GM18498 (cell line): ENCODE results near the gene ZNF407.

Experiments
- ATAC-seq: cut with Tn5 transposase; IDR thresholded peaks from one replicate; pipeline ENCODE4 v1.9.1; 2021; ENCODE audit warnings: mild to moderate bottlenecking, moderate library complexity; ENCODE audit not compliant: unreplicated experiment

ZNF407 gene

DNA sequence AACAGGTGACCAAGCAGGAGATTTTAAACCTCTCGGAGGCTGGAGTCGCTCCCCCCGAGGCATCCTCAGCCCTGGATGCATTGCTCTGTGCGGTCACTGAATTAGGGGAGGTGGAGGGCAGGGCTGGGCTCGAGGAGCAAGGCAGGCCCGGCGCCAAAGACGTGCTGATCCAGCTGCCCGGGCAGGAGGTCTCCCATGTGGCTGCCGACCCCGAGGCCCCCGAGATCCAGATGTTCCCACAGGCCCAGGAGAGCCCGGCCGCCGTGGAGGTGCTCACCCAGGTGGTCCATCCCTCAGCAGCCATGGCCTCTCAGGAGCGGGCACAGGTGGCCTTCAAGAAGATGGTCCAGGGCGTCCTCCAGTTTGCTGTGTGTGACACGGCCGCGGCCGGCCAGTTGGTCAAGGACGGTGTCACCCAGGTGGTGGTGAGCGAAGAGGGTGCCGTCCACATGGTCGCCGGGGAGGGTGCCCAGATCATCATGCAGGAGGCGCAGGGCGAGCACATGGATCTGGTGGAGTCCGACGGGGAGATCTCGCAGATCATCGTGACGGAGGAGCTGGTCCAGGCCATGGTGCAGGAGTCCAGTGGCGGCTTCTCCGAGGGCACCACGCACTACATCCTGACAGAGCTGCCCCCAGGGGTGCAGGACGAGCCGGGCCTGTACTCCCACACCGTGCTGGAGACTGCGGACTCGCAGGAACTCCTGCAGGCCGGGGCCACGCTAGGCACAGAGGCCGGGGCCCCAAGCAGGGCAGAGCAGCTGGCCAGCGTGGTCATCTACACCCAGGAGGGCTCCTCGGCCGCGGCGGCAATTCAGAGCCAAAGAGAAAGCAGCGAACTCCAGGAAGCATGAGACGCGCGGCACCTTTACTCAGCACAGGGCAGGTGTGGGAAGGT lies 466.2 kb downstream of the ZNF407 start:
- ATAC-seq, result no peak

DNA sequence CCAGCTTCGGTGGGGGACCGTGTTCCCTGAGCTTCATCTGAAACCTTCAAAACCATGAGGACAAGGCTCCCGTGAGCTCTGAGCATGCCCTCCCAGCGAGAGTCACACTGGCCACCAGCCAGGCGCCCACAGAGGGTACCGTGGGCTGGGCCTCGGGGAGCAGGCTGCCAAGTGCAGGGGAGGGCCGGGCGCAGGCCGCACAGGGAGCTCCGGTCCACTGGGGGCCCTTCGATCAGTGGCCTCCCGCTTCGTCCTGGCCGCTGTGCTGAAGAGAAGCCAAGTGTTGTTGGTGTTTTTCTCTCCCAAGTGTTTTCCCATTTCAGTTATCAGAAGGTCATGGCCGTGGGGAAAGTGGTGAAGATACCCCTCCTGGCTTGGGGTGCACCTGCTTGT lies 466.8 kb downstream of the ZNF407 start:
- ATAC-seq, result no peak

DNA sequence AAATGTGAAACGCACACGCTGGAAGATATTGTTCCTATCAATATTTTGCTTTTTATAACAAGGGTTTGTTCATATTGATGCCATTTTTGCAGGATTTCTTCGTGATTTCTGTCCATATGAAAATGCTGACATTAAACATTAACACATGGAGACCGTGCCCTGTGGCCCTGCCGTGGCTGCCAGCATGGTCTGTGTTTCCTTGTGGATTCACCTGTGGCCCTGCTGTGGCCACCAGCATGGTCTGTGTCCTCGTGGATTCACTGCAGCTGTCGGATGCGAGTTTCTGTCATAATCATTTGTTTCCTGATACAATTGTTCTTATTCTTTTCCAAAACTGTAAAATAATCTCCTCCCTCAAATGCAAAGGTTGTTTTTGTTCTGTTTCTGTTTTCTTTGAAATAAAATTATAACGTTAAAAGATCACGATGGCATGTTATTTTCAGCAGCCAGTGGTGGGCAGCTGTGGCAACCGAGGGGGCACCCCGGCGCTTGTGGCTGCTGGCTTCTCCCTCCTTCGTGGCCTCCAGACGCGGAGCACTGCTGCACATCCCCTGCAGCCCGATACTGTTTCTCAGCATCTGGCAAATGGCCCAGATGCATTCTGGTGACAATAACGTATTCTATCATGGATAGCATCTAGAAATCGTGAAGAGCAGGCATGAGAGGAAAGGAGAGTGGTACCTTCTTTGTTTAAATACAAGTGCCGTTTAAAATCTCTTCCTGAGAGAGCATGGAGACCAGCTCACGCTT lies 467.8 kb downstream of the ZNF407 start:
- ATAC-seq, result no peak

DNA sequence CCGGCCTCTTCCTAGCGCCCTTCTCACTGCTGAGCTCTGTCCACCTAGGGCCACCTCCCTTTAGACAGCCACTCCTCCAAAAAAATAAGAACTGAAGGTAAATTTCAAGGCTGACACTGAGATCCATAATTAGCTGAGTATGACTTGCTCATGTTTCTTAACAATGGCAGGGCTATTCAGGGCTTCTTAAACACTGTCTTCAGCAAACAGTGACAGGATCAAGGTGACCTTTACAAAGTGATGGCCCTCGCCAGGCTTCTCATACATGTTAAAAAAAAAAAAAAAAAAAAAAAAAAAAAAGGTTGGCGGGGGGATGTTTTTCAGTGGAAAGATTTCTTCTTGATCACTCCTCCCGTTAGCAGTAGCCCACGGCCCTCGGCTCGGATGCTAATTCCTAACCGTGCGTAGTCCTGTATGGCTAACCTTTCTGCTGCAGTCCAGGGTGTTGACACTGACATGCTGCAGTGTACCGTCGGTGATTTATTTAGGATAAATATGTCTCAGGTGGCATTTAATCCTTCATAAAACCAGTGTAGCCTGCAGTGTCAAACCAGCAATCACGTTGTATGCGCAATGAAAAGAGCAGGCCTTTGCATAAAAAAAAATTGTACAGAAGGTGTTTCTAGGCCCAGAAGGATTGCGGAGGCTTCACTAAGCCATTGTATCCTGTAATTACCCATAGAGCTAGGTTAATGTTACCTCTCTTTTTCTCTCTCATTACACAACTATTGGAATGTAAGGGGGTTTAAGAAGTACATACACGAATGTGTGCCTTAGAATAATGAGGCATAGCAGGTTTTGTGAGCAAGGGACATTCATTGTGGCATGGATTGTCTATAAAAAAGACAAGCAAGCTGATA lies 468.6 kb downstream of the ZNF407 start:
- no peak for ATAC-seq

DNA sequence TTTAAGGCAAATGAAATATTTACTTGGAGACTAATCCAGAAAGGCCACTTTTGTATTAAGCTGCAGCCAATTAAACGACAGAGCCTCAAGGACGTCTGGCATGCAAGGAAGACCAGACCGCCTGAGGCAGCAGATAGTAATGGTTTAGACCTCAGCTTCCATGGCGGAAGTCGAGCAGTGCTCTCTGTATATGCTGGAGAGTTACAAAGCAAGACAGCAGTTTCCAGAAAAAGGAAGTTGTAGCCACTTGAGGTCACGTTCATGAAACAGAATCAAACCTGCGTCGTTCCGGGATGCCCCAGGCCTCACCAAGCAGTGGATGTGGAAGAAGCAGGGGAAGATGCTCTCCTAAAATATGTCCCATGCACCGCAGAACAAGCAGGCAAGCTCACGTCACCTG lies 469.3 kb downstream of the ZNF407 start:
- no peak for ATAC-seq

DNA sequence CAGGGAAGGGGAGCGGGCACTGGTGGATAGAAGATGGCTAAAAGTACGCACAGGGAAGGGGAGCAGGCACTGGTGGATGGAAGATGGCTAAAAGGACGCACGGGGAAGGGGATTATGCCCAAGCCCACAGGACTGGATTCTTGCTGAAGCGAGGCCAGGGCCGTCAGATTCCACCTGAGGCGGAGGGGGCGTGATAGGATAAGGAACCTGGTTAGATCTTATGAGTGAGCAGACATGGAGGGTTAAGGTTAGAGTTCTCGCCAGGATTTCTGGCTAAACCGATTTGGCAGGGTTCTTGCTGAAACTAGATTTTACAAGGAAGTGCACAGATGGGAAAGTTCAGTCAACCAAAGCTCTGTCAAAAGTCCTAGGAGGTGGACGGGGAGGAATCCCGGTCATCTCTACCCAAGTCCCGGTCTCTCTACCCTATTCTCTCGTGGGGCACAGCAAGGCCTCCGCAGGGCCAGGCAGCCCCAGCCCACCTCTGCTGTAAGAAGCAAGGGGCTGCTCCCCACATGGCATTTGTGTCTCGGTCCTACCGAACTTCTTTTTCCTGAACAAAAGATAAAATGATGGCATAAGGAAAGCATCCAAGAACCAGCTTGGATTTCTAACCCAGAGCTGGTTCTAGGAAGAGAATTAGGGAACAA lies 470.5 kb downstream of the ZNF407 start:
- ATAC-seq, result no peak

DNA sequence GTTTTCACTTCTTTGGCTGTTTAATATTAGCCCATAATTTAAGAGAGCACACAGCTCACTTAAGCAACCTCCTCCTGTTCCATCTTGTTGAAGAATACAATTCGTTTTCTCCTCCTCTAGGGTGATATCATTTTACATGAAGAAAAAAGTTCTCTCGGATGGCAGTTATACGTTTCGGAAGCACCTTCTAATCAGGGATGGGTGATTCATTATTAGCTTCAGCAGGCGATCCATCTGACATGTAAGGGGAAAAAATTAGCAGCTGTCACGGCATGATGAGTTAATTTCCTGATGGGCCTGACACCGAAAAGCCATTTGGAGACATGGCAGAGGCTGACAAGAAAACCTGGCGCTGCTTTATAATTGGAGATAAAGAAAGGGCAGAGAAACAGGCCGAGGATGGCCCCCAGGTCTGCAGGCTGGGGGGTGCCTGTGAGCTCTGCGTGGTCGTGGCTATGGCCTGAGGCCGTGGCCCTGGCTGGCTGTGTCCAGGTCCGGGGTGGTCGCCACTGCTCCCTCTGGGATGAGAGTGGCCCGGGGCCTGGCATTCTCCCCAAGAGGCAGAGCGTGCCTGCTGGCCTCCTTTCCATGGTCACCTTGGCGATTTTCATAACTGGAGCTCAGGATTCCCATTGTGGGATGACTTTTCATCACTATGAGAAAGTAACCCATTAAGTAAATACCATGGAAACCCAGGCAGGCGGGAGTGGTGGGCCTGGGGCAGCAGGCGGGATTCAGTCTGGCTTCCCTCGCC lies 471.2 kb downstream of the ZNF407 start:
- no peak for ATAC-seq

DNA sequence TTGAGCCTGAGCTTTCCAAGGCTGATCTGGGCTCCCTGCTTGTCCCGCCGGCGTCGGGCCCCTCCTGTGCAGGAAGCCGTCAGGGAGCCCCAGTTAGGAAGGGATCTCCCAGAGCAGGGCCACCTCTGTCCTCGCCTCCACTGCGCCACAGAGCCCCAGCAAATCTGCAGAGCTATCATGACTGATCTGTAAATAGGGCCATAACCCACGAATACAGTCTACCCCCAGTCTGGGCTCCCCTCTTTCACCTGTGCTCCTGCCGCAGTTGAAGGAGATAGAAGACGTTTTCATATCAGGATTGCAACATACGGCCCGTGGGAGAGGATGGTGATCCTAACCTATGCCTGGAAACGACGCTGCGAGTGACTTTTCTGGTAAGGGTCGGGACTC lies 472.6 kb downstream of the ZNF407 start:
- no peak for ATAC-seq

DNA sequence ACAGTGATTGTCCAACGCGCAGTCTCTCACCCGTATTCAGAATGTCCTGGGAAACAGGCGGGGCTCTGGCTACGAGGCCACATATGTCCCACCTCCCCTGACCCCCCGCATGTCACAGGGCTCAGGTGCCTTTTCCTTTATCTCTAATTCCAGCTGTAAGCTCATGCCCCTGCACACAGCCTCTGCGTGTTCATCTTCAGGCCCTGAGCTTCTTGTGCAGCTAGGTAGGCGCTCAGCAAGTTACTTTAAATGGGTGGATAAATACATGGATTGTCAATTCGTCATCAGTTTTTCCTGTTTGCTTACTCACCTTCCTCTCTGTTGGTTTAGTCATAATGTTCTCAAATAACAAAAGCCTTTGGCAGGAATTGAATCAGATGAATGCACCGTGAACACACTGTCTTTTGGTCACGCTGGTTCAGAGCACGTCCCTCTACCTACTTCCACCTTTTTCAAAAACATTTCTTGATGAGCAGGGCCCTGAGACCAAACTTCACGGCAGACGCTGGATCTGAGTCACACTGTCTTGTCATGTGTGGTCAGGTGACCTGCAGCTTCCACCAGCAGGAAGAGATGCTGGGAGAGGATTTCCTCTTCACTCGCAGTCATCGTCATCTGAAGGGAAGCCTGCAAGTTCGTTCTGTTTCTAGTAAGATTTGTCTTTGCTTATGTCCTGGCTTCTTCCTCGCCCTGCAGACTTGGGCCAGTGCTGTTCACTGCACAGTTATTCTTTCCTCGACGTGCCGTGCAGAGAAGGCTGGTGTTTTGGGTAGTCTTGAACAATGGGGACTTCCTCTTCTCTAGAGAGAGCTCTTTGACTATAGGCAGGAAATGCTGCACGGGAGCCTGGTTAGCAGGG lies 473.2 kb downstream of the ZNF407 start:
- peak; percentile 86 for ATAC-seq

DNA sequence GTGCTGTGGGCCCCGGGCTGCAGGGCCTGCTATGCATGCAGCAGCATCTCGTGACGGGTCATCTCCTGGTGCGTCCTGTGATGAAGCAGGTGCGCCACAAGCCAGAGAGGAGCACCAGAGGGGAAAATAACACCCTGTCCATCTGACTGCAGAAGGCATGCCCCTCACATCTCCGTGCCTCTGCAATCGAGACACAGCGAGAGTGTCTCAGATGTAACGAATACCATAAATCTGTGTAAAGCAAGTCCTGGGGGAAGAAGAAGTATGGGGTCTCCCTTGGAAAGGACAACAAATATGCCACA lies 473.8 kb downstream of the ZNF407 start:
- no peak for ATAC-seq

DNA sequence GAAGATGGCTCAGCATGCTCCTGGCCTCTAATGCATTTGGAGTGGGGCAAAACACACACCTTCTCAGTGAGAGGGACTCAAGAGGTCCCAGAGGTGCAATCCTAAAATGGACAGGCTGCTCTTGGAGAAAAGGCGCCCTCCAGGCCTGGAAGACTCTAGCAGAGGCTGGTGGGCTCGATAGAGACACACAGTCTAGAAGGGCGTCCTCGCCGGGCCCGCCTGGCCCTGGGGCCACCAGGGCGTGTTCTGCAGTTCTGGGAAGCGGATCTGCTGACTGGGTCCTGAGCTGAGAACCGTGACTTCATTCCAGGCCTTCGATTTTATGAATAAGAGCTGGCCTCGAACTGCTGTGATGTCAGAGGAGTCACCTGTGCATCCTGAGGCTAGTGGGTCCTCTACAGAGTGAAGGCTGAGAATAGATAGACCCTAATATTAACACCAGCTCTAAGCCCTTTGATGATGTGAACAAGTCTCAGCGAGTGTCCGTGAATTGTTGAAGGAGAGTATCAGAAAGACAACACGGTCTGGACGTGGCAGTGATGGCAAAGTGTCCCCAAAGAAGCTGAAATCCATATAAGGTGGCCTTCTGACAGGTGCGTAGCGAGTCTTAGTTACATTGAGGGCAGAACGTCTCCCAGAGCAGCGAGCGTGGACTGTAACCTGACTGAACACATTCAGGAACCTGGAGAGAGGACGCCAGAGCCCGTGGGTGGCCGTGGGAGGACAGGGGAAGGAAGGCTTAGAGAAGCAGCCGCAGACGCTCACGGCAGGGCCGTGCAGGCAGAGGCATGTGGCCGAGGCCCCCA lies 474.4 kb downstream of the ZNF407 start:
- no peak for ATAC-seq

DNA sequence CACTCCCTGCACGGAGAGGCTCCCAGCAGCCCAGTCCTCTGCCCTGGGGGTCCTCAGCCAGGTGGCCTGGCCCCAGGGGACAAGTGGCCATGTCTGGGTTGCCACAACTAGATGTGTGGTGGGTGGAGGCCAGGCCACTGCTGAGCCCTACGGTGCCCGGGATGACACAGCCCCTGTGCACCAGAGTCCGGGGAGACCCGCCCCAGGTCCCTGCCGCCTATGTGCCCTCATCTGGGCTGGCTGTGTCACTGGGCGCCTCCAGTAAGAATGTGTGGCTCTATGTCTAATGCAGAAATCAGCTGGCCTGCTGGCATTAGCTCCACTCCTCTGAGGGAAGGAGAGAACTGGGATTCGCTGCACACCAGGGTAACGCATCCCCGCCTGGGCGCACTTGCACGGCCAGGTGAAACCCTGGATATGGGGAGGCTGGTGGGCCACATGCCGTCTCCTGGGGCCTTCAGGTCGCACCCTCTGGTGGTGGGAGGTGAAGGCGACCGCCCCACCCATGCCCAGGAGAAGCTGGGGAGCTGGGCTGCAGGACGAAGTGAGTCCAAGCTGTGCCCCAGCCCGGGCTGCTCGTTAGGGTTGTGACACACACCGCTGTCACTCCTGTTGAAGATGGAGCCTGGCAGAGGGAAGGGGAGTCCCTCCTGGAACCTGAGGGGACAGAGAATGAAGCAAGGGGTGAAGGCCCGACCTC lies 475.2 kb downstream of the ZNF407 start:
- no peak for ATAC-seq

DNA sequence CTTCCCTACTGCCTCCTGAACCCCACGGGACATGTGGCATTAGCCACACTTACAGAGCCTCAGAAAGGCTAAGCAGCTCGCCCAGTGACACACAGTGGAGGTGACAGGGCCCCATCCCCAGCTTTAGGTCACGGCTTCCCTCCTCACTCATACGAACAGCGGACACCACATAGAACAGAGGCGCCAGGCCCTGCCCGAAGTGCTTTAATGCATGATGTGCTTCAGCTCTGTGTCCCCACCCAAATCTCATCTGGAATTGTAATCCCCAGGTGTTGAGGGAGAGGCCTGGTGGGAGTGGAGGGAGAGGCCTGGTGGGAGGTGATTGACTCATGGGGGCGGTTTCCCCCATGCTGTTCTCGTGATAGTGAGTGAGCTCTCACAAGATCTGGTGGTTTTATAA lies 476.0 kb downstream of the ZNF407 start:
- no peak for ATAC-seq

DNA sequence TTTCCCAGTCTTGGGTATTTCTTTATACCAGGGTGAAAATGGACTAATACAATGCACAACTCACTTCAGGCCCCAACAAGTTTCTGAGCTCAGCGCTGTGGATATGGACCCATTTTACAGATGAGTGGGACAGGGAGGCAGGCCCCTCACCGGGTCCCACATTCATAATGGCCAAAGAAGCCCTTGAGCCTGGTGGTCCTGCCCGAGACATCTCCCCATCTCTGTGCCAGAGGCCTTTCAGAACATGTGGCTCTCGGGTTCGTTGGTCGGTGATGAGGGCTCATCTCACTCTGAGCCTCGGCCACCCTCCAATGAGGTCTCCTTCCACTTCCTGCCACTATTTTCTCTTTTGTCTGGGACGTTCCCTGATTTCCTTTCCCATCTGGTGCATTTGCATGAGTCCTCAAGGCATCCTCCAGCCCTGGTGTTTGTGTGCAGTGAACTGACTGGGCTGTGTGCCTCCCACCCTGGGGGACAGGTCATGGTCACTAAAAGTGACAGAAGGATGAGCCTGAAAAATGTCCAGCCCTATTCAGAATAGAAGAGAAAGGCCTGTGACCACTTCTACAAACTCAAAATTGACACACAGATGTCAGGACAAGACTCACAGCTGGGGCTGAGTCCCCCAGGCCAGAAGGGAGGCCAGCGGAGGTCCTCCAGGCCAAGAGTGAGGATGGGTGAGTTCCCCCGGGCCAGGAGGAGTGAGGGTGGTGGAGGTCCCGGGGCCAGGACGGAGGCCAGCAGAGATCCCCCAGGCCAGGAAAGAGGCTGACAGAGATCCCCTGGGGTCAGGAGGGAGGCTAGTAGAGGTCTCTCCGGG lies 476.7 kb downstream of the ZNF407 start:
- ATAC-seq, result no peak

DNA sequence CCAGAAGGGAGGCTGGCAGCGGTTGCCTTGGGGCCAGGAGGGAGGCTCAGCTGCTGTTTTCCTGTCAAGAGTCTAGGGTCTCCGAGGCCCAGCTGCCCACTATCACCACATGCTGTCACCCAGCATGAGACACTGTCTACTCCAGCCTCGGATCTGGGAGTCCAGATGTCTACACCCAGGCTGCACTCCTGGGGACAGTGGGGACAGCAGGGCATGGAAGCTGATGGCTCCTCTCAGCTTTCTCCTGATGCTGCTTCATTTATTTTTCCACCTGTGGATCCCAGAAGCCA lies 477.3 kb downstream of the ZNF407 start:
- no peak for ATAC-seq

DNA sequence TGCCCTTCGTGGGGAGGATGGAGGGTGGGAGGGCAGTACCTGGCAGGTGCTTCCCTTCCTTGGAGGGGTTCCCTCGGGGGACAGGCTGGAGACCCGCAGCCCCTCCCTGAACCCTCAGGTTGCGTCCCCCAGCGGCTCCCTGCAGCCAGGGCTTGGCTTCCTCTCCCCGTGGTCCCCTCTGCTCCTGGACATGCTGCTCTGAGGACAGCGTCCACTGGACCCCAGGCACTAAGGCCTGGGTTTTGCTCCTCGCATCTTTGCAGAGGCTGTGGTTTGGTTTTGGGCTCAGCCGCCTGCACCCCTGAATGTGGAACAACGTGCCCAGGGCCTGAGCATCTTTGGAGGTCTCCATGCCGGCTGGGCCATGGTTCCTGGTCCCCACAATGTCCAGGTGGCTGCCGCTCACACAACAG lies 477.8 kb downstream of the ZNF407 start:
- ATAC-seq, result no peak

DNA sequence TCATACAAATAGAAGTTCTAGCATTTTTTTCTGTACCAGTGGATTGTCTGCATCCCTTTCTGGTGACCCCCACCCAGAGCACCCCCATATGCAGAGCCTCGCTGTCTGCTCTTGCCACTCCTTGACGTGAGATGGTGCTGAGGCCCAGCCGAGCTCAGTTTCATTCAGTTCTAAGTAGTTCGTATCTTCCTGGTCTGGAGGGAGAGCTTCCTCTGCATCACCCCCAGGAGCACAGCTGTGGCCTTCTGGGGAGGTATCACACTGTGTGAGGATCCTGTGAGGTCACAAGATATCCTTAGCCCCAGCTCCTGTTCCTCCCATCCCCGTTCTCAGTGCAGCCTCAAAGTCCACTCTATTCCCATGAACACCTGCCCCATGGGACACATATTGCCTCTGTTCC lies 478.6 kb downstream of the ZNF407 start:
- no peak for ATAC-seq
